HG02884 (cell line): ENCODE data around the gene EIF4G3.
"Not testable (repeated sequence)": the region's sequence is repeated elsewhere in the genome, so short reads cannot be mapped to it uniquely, and the experiment has no call there.

Experiments
- ATAC-seq: cut with Tn5 transposase; IDR thresholded peaks from one replicate; pipeline ENCODE4 v1.9.1; 2021; ENCODE audit warnings: mild to moderate bottlenecking, moderate library complexity; ENCODE audit not compliant: unreplicated experiment

Gene EIF4G3

DNA sequence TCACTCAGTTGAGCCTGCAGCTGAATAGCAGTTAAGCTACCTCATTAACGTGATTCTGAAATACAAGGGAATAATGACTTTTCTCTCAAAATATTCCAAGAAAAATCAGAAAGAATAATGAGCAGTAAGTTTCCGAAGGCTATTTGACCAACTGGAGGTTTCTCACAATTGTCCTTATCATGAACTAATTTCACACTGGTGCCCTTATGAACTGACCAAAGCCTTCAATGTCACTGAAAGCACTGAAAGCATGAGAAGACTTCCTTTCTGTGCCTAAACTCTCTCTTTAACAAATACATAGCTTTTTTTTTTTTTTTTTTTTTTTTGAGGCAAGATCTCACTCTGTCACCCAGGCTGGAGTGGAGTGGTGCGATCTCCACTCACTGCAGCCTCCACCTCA is 18.8 kb downstream of the EIF4G3 start:
- ATAC-seq, result no peak

DNA sequence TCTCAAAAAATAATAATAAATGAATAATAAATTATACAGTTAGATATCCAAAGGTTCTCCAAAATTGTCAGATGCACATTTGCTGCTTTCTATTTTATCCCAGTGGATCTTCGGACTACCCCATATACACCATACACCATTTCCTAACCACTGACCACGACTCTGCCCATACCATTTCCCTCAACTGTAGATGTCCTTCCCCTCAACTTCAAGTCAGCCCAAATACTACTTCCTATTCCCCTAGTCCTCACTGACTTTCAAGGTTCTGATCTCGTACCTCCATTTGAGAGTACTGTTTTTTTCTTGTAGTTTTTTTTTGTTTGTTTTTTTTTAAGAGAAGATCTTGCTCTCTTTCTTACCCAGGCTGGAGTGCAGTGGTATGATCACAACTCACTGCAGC is 19.6 kb downstream of the EIF4G3 start:
- no peak for ATAC-seq

DNA sequence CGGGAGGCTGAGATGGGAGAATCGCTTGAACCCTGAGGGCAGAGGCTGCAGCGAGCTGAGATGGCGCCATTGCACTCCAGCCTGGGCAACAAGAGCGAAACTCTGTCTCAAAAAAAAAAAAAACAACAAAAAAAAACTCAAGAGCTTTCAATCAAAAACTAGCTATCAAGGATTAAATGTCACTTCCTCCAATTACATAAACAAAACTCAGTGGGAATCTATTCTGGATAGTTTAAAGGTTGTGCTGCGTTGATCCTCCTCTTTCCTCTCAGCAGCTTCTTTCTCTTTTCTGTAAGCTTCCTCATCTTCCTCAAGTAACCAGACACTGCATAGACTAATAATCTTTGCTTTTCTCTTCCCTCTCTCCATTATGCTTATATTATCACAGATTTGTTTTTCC is 20.7 kb downstream of the EIF4G3 start:
- no peak for ATAC-seq

GRCh38 chr1:21154717-21155116 is 22.0 kb downstream of the EIF4G3 start:
- ATAC-seq, result no peak

DNA sequence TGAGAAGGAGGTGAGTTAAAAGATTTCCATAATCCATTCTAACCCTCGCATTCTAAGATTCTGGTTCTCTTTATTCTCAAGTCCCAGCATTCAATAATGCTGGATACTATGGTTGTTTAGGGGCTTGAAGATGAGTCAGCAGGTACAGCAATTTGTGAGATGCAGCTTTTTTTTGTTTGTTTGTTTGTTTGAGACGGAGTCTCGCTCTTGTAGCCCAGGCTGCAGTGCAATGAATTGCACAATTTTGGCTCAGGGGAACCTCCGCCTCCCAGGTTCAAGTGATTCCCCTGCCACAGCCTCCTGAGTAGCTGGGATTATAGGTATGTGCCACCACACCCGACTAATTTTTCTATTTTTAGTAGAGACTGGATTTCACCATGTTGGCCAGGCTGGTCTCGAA is 23.3 kb downstream of the EIF4G3 start:
- no peak for ATAC-seq

GRCh38 chr1:21152423-21153100 is 24.1 kb downstream of the EIF4G3 start:
- no peak for ATAC-seq

DNA sequence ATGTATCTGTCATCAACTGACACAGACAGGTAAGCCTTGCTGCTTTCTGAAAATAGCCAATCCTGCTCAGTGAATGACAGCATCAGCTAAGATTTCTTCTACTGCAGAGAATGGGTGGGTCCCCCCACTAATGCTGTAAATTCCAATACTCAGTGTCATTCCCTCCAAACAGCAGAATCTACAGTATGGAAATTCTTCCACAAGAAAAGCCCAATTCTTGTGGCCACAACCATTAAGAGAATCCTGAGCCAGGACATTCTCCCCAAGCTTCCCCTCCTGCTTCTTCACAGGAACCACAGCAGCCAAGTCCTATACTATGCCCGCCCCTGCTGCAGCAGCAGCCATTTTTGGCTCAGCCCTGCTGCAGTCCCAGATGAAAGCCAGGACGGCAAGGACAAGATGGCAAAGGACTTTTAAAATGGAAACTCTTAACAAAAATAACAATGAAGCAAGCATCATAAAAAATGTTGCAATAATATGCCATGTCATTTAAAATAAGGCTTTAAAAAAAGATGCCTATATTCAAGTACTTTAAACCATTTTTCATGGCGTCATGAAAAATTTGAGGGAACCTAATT is 26.8 kb downstream of the EIF4G3 start:
- no peak for ATAC-seq

GRCh38 chr1:21149430-21149854 is 27.3 kb downstream of the EIF4G3 start:
- ATAC-seq, result no peak

DNA sequence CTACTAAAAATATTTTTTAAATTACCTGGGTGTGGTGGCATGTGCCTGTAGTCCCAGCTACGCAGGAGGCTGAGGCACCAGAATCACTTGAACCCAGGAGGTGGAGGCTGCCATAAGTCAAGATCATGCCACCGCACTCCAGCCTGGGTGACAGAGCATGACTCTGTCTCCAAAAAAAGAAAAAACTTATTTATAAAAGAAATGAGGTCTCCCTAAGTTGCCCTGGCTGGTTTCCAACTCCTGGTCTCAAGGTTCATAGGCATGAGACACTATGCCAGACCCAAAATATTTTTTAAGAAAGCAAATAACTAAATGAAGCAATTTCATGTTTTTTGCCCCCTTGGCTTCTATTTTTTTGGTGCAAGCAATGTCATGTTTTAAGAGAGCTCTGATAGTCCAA is 32.9 kb downstream of the EIF4G3 start:
- no peak for ATAC-seq

DNA sequence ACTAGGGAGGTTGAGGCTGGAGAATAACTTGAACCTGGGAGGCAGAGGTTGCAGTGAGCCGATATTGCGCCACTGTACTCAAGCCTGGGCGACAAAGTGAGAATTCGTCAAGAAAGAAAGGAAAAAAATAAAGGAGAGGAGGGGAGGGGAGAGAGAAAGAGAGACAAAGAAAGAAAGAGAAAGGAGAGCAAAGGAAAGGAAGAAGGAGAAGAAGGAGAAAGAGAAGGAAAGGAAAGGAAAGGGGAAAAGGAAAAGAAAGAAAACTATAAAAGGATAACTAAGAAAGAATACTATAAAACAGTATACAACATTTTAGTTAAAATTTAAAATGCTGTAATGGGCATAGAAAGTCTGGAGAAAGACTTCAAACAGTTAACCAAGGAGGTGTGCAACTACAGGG is 33.6 kb downstream of the EIF4G3 start:
- no peak for ATAC-seq

DNA sequence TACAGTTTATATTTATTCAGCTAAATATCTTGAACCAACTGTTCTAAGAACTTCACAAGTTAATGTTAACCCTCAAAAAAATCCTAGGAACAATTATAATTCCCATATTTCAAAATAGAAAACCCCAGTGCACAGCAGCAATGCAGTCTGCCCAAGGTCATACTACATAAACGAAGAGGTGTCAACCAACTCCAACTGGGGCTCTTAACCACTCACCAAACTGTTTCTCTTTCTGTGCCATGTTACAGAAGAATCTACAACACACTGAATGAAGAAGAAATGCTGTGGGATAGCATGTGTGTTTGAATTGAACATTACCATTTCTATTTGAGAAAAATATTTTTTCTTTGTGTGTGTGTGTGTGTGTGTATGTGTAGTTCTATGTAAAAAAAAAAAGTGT is 35.7 kb downstream of the EIF4G3 start:
- ATAC-seq, result no peak

GRCh38 chr1:21139601-21140000 is 37.1 kb downstream of the EIF4G3 start:
- no peak for ATAC-seq

- not testable (repeated sequence) for ATAC-seq
Measured at GRCh38 chr1:21136344-21136743, 40.4 kb downstream of the EIF4G3 start.

DNA sequence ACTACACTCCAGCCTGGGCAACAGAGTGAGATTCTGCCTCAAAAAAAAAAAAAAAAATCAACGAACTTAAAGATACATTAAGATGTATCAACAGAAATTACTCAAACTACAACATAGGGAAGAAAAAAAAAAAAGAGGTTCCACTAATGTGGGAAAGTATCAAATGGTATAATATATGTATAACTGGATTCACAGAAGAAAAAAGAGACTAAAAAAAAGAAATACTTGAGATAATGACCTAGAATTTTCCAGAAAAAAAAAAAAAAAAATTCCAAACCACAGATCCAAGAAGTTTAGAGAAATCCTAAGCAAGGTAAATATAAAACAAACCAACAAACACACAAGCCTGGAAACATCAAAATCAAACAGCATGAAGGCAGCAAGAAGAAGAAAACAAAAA is 45.5 kb downstream of the EIF4G3 start:
- ATAC-seq, result no peak

DNA sequence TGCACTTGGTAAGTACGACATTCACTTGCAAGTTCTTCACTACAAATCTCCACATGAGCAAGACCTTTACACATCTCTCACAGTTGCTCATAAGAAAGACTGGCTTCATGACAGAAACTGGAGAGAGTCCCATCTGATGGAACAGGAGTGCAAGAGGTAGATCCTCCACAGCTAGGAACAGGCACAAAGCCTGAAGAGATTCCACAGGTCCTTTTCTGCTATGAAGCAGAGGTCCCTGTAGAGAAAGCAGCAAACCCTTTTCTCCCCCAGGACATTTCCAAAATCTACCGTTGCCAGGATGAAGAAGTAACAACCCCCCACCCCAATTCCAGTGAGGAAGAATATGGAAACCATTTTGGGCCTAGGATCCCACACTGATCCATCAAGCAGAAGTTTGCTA is 47.3 kb downstream of the EIF4G3 start:
- ATAC-seq, result no peak

DNA sequence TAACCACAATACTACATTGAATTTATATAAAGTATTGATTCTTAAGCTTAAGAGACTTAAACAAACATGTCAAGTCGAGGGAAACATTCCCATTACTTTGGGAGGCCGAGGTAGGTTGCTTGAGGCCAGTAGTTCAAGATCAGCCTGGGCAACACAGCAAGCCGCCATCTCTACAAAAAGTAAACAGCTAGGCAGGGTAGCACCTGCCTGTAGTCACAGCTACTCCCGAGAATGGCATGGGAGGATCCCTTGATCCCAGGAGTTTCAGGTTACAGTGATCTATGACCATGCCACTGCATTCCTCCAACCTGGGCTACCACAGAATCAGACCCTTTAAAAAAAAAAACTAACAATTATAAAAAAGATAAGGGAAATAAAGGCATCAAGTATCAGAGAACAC is 50.4 kb downstream of the EIF4G3 start:
- no peak for ATAC-seq

GRCh38 chr1:21124846-21125245 is 51.9 kb downstream of the EIF4G3 start:
- no peak for ATAC-seq

DNA sequence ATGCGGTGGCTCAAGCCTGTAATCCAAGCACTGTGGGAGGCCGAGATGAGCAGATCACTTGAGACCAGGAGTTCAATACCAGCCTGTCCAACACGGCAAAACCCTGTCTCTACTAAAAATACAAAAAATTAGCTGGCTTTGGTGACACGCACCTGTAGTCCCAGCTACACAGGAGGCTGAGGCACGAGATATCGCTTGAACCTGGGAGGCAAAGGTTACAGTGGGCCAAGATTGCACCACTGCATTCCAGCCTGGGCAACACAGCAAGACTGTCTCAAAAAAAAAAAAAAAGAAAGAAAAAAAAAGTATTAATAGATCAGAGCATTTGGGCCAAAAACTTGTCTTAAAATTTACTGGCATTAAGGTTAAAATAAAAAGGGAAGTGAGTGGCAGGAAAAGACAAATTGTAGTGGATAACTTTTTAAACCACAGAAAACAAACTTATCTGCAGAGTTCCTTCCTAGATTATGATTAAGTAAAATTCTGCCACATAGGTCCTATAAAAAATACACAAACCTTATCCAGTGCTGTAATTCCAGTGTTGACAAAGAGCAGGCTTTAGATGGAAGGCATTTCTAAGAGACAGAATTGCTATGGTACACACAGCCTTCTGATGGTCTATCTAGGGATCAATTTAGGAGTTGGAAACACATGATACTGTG is 53.3 kb downstream of the EIF4G3 start:
- no peak for ATAC-seq

GRCh38 chr1:21121764-21122471 is 54.8 kb downstream of the EIF4G3 start:
- ATAC-seq, result no peak

DNA sequence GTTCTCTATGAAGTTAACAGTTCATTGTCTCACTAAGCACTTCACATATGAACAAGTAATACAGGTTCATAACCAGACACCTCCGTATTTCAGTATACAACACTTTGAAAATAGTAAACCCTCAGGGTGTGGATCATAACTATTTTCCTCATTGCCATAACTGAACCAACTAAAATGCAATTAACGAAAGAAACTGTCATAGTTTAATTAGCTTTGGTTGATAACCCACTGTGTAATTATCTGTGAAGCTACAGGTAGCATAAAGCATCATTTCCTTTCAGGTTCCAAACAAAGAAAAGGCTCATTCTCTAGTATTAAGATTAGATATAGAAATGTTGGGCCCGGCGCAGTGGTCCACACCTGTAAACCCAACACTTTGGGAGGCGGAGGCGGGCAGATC is 58.5 kb downstream of the EIF4G3 start:
- ATAC-seq, result no peak

GRCh38 chr1:21117597-21118001 is 59.1 kb downstream of the EIF4G3 start:
- no peak for ATAC-seq

GRCh38 chr1:21117159-21117558 is 59.5 kb downstream of the EIF4G3 start:
- ATAC-seq, result no peak
